GM12875 (cell line): Measurements from ENCODE around the gene LIMA1.
A peak's percentile ranks its signal among the peaks of the same experiment; 100 is the strongest.

Experiments
- H3K4me3 ChIP-seq: one replicate; pipeline ENCODE4 v1.5.1; 2011; ENCODE audit warnings: low read depth, low read length, control low read depth
- TF ChIP-seq, protein P1 (sequence below): IDR thresholded peaks from 2 replicates; pipeline ENCODE4 v1.5.1; 2011; ENCODE audit warnings: low read depth, mild to moderate bottlenecking, control low read depth, inconsistent platforms, low read length, moderate library complexity, borderline replicate concordance; ENCODE audit not compliant: insufficient read depth

The LIMA1 gene

DNA sequence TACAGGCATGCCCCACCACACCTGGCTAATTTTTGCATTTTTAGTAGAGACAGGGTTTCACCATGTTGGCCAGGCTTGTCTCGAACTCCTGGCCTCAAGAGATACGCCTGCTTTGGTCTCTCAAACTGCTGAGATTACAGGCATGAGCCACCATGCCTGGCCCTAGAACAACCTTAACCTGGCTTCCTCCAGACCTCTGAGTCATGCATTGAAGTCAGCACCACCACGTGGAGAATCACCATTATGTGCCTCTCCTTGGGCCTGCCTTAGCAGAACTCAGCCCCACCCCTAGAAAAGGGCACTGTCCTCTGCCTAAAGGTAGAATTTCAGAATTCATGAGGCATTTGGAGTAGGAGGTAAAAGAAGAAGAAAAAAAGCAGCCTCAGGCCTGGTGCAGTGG lies 49.0 kb downstream of the LIMA1 start:
- H3K4me3 ChIP-seq, result no peak overlapping the region
- TF ChIP-seq, protein P1, sequence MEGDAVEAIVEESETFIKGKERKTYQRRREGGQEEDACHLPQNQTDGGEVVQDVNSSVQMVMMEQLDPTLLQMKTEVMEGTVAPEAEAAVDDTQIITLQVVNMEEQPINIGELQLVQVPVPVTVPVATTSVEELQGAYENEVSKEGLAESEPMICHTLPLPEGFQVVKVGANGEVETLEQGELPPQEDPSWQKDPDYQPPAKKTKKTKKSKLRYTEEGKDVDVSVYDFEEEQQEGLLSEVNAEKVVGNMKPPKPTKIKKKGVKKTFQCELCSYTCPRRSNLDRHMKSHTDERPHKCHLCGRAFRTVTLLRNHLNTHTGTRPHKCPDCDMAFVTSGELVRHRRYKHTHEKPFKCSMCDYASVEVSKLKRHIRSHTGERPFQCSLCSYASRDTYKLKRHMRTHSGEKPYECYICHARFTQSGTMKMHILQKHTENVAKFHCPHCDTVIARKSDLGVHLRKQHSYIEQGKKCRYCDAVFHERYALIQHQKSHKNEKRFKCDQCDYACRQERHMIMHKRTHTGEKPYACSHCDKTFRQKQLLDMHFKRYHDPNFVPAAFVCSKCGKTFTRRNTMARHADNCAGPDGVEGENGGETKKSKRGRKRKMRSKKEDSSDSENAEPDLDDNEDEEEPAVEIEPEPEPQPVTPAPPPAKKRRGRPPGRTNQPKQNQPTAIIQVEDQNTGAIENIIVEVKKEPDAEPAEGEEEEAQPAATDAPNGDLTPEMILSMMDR, result no peak

DNA sequence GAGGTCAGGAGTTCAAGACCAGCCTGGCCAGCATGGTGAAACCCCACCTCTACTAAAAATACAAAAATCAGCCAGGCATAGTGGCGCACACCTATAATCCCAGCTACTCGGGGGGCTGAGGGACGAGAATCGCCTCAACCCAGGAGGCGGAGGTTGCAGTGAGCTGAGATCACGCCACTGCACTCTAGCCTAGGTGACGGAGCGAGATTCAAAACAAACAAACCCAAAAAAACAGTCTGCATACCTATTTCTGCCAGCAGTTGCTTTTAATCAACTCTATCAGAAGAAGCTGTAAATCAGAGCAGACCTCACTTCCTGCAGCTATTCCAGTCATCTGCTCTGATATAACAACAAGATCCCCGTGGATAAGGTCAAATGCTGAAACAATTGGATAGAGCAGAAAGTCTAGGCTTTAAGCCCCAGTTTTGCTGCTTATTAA lies 50.5 kb downstream of the LIMA1 start:
- TF ChIP-seq, protein P1, result no peak
- no peak overlapping the region for H3K4me3 ChIP-seq

DNA sequence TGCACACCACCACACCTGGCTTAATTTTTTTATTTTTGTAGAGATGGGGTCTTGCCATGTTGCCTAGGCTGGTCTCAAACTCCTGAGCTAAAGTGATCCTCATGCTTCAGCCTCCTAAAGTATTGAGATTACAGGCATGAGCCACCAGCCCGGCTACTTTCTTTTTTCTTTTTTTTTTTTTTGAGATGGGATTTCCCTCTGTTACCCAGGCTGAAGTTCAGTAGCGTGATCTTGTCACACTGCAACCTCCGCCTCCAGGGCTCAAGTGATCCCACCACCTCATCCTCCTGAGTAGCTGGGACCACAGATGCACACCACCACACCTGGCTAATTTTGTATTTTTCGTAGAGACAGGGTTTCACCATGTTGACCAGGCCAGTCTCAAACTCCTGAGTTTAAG lies 51.1 kb downstream of the LIMA1 start:
- TF ChIP-seq, protein P1, result no peak
- H3K4me3 ChIP-seq, result no peak overlapping the region

DNA sequence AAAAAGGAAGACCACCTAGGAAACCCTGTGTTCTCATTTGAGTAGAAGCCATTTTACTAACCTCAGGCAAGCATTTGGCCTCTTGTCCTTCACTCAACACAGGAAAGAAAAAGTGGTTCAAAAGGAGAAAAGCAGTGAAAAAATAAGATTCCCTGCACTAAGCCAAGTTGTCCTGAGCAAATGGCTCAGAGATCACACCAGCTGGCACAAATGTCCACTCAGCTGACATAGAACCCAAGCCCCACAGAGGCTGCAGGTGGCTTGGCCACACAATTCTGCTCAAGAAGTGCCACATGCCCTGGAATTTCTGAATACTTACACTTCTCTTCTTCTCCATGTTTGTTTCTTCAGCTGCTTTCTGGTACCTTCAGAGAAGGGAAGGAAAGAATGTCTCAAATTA lies 52.0 kb downstream of the LIMA1 start:
- TF ChIP-seq, protein P1, result no peak
- no peak overlapping the region for H3K4me3 ChIP-seq

DNA sequence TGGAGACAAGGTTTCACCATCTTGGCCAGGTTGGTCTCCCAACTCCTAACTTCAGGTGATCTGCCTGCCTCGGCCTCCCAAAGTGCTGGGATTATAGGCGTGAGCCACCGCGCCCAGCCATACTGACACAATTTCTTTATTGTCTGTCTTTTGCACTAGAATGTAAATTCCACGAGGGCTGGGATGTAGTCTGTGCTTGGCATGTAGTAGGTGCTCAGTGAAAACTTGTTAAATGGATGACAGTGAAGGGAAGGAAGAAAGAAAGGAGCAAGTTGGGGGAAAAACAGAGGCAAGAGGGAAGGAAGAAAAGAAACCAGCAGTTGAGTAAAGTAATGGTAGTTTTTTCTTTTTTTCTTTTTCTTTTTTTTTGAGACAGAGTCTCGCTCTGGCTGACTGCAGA lies 53.1 kb downstream of the LIMA1 start:
- no peak overlapping the region for H3K4me3 ChIP-seq
- TF ChIP-seq, protein P1, result no peak

DNA sequence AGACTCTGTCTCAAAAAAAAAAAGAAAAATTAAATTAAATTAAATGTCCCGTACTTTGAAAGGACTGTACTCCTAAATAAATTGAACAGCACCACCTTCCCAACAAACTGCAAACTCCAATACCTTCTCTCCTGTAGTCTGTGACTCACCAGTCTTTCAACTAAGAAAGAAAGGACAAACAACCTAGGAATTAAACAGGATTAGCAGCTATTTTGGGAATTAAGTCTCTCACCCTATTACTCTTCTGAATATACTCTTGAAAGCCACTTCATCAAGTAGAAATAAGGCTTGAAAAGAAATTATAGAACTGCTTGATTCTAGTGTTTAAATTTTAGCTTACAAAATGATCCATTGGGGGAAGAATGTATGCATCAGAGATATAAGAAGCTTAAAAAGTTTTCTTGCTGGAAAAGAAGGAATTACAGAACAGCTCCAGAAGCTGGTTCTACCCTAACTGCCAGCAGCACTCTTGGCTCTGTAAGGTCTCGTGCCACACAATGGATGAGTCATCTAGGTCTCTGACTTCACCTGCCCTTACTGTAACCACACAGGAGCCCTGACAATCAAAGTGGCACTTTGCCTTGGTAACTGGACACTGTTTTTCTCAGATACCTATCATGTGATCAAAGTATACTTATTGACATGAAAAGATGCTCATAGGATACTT lies 59.2 kb downstream of the LIMA1 start:
- TF ChIP-seq, protein P1, result no peak
- H3K4me3 ChIP-seq, result no peak overlapping the region

DNA sequence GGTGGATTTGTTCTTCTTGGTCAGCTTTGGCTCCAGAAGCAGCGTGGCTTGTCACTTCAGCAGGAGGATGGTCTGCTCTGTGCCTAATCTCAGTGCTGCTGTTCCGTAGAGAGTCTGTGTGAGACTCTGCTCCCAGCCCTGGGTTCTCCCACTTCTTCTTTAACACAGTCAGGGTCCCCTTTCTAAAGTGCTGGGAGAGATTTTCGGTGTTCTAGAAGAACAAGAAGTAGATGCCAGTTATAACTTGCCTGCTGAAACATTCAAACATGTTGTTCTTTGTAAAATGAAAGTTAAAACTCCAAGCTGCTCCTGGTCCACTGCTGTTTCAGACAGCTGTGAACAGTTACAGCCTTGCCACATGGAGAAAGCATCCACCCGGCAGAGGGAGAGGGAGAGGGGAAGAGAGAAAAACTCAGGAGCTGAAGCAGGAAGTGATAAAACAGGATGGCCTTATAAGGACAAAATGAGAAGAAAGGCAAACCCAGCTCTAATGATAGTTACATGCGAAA lies 61.0 kb downstream of the LIMA1 start:
- H3K4me3 ChIP-seq, result peak overlapping the region; percentile 63

More for the DNA sequence above, 61.0 kb downstream of the LIMA1 start:
- TF ChIP-seq, protein P1, result no peak
